Stimulated activated CD8-positive, alpha-beta memory T cell treated with anti-CD3 and anti-CD28 coated beads, Interleukin-12 subunit alpha, Interleukin-12 subunit beta, amount 100 ng/mL, for 24 hours (primary cell): ENCODE measurements around the gene KCNK7.

Source experiments
- DNase-seq: peaks from one replicate; pipeline ENCODE4 v3.0.0-alpha.2; 2020; ENCODE audit errors: extremely low read depth

The KCNK7 gene

GRCh38 chr11:65557280-65558001 lies 38.2 kb downstream of the KCNK7 start:
- DNase-seq = no peak

- DNase-seq = no peak
Observed at GRCh38 chr11:65556470-65557279, 38.9 kb downstream of the KCNK7 start.

- no peak for DNase-seq
Observed at GRCh38 chr11:65555693-65556231, 39.8 kb downstream of the KCNK7 start.

GRCh38 chr11:65554842-65555430 lies 40.7 kb downstream of the KCNK7 start:
- DNase-seq = no peak

GRCh38 chr11:65554057-65554818 lies 41.4 kb downstream of the KCNK7 start:
- no peak for DNase-seq

- DNase-seq = no peak
Observed at GRCh38 chr11:65553301-65554001, 42.1 kb downstream of the KCNK7 start.

- no peak for DNase-seq
Observed at GRCh38 chr11:65552388-65552951, 43.1 kb downstream of the KCNK7 start.

- DNase-seq = no peak
Observed at GRCh38 chr11:65551572-65552387, 43.8 kb downstream of the KCNK7 start.

- no peak for DNase-seq
Observed at GRCh38 chr11:65549096-65549495, 46.5 kb downstream of the KCNK7 start.

GRCh38 chr11:65548395-65548794 lies 47.2 kb downstream of the KCNK7 start:
- no peak for DNase-seq

GRCh38 chr11:65547446-65548125 lies 48.0 kb downstream of the KCNK7 start:
- no peak for DNase-seq

- DNase-seq = peak; percentile 94
Observed at GRCh38 chr11:65546217-65546958, 49.2 kb downstream of the KCNK7 start.

GRCh38 chr11:65545853-65546216 lies 49.8 kb downstream of the KCNK7 start:
- no peak for DNase-seq
